IPS-20b (cell line): ENCODE data around the gene ARHGAP1.

Experiments used
- H3K27ac ChIP-seq: one replicate; pipeline ENCODE4 v1.5.1; 2013; ENCODE audit warnings: low read length
- H3K27me3 ChIP-seq: 2 replicates; pipeline ENCODE4 v1.6.1; 2013; ENCODE audit warnings: mild to moderate bottlenecking, low read length, inconsistent platforms; ENCODE audit not compliant: insufficient read depth
- H3K36me3 ChIP-seq: 2 replicates; pipeline ENCODE4 v1.6.1; 2013; ENCODE audit warnings: low read depth, mild to moderate bottlenecking, inconsistent platforms, low read length, moderate library complexity; ENCODE audit not compliant: insufficient read depth
- H3K4me1 ChIP-seq: 2 replicates; pipeline ENCODE4 v1.6.1; 2013; ENCODE audit warnings: mild to moderate bottlenecking, control low read depth, inconsistent platforms, low read length, moderate library complexity; ENCODE audit not compliant: insufficient read depth
- H3K4me3 ChIP-seq: 2 replicates; pipeline ENCODE4 v1.5.1; 2013; ENCODE audit warnings: mild to moderate bottlenecking, low read length, inconsistent platforms
- H3K9ac ChIP-seq: 2 replicates; pipeline ENCODE4 v1.6.1; 2013; ENCODE audit warnings: low read depth, mild to moderate bottlenecking, inconsistent platforms, low read length, moderate library complexity
- H3K9me3 ChIP-seq: 2 replicates; pipeline ENCODE4 v1.6.1; 2013; ENCODE audit warnings: mild to moderate bottlenecking, low read depth, low read length, inconsistent platforms; ENCODE audit not compliant: insufficient read depth

Gene ARHGAP1

GRCh38 chr11:46686886-46687795 is 13.3 kb downstream of the ARHGAP1 start:
- H3K4me3 ChIP-seq, result no peak overlapping the region

GRCh38 chr11:46684367-46684766 is 16.1 kb downstream of the ARHGAP1 start:
- H3K27me3 ChIP-seq, result no peaks in the 10 kb centered on the region
- no peaks in the 10 kb centered on the region for H3K4me1 ChIP-seq
- H3K9ac ChIP-seq, result no peak overlapping the region
- H3K36me3 ChIP-seq, result peaks cover 18% of the 10 kb centered on the region
- H3K27ac ChIP-seq, result no peak overlapping the region
- H3K9me3 ChIP-seq, result no peaks in the 10 kb centered on the region
- H3K4me3 ChIP-seq, result no peak overlapping the region

More at GRCh38 chr11:46686886-46687795, 13.3 kb downstream of the ARHGAP1 start:
- Histone ChIP-seq H3K27ac (no peak overlapping the region), H3K9me3 (no peaks in the 10 kb centered on the region), H3K4me1 (no peaks in the 10 kb centered on the region), H3K36me3 (peaks cover 11% of the 10 kb centered on the region; the same call in 1 of the 2 replicates), H3K27me3 (no peaks in the 10 kb centered on the region), H3K9ac (no peak overlapping the region)

GRCh38 chr11:46682773-46683752 is 17.4 kb downstream of the ARHGAP1 start:
- no peak overlapping the region for H3K27ac ChIP-seq
- H3K36me3 ChIP-seq, result peaks cover 26% of the 10 kb centered on the region

DNA sequence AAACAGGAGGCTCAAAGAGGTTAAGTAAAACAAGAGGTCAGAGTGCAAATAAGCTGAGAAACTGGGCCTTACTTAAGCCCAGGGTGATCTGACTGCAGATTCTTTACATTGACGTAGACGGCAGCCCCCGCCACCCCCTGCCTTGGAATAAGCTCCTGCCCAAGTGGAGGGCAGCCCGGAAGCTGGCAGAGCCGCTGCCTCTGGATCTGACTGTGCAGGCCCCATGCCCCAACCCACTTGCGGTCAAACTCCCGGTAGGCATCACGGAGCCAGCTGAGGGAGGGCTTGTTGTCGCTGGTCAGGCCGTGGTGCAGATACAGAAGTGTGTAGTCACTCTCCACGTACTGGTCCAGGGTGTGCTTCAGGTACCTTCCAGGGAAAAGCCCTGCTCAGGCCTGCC is 18.6 kb downstream of the ARHGAP1 start:
- no peak overlapping the region for H3K4me3 ChIP-seq
- no peak overlapping the region for H3K9ac ChIP-seq
- H3K4me1 ChIP-seq, result no peaks in the 10 kb centered on the region
- no peak overlapping the region for H3K27ac ChIP-seq
- peaks cover 17% of the 10 kb centered on the region for H3K36me3 ChIP-seq
- no peaks in the 10 kb centered on the region for H3K27me3 ChIP-seq
- H3K9me3 ChIP-seq, result no peaks in the 10 kb centered on the region

More at GRCh38 chr11:46682773-46683752, 17.4 kb downstream of the ARHGAP1 start:
- Histone ChIP-seq H3K27me3 (no peaks in the 10 kb centered on the region), H3K4me1 (no peaks in the 10 kb centered on the region), H3K4me3 (no peak overlapping the region), H3K9me3 (no peaks in the 10 kb centered on the region), H3K9ac (no peak overlapping the region)

- Histone ChIP-seq H3K27ac (no peak overlapping the region), H3K4me1 (no peaks in the 10 kb centered on the region), H3K36me3 (peaks cover 17% of the 10 kb centered on the region), H3K27me3 (no peaks in the 10 kb centered on the region), H3K9me3 (no peaks in the 10 kb centered on the region), H3K4me3 (no peak overlapping the region), H3K9ac (no peak overlapping the region)
Observed at GRCh38 chr11:46680815-46681214, 19.6 kb downstream of the ARHGAP1 start.

- no peak overlapping the region for H3K4me3 ChIP-seq
- H3K27me3 ChIP-seq, result no peaks in the 10 kb centered on the region
- H3K9ac ChIP-seq, result no peak overlapping the region
- peaks cover 1% of the 10 kb centered on the region; the same call in 1 of the 2 replicates for H3K4me1 ChIP-seq
- peaks cover 17% of the 10 kb centered on the region for H3K36me3 ChIP-seq
- H3K27ac ChIP-seq, result no peak overlapping the region
- no peaks in the 10 kb centered on the region for H3K9me3 ChIP-seq
Observed at GRCh38 chr11:46680164-46680760, 20.2 kb downstream of the ARHGAP1 start.

DNA sequence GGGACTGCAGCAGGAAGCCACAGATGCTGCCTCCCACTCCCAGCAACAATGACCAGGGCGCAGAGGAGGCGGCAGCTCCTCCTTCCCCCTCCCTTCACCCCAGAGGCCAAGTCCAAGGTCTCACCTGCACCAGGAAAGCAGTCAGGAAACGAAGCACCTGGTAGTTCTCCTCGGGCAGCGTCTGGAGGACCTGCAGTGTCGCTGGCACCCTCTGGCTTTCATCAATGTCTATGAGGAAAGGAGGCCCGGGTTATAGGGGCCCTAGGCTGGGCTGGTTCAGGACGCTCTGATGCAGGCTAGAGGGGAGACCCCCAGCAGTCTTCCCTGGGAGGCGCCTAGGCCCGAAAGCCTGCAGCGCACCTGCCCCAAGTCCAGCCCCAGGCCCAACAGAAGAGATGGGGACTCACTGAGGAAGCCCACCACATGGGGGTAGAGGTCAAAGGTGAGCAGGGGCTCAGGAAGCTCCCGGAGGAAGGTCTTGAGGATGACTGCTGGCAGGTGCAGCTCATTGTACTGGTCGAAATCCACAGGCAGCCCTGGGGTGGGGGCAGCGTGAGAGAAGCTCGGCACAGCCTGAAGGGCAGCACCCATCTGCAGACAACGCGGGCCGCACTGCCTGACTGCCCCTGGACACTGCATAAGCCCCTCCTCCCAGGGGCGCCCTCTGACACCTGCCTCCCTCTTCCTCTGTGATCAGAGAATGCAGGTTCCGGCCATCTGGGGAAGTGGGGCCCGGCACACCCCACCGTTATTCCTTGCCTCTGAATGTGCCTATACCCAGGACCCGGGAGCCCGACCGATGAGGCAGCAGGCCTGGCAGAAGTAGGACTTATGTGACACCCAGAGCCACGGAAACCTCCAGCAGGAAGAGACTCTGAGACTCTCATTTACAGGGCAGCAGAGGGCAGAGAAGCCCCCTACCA is 20.9 kb downstream of the ARHGAP1 start:
- Histone ChIP-seq H3K4me3 (no peak overlapping the region), H3K9me3 (no peaks in the 10 kb centered on the region), H3K27ac (no peak overlapping the region), H3K27me3 (no peaks in the 10 kb centered on the region), H3K9ac (no peak overlapping the region), H3K4me1 (peaks cover 4% of the 10 kb centered on the region), H3K36me3 (peaks cover 17% of the 10 kb centered on the region)

GRCh38 chr11:46678741-46679130 is 21.7 kb downstream of the ARHGAP1 start:
- Histone ChIP-seq H3K4me3 (no peak overlapping the region), H3K36me3 (peaks cover 18% of the 10 kb centered on the region), H3K27me3 (no peaks in the 10 kb centered on the region), H3K9me3 (no peaks in the 10 kb centered on the region), H3K27ac (no peak overlapping the region), H3K4me1 (peaks cover 11% of the 10 kb centered on the region), H3K9ac (no peak overlapping the region)

DNA sequence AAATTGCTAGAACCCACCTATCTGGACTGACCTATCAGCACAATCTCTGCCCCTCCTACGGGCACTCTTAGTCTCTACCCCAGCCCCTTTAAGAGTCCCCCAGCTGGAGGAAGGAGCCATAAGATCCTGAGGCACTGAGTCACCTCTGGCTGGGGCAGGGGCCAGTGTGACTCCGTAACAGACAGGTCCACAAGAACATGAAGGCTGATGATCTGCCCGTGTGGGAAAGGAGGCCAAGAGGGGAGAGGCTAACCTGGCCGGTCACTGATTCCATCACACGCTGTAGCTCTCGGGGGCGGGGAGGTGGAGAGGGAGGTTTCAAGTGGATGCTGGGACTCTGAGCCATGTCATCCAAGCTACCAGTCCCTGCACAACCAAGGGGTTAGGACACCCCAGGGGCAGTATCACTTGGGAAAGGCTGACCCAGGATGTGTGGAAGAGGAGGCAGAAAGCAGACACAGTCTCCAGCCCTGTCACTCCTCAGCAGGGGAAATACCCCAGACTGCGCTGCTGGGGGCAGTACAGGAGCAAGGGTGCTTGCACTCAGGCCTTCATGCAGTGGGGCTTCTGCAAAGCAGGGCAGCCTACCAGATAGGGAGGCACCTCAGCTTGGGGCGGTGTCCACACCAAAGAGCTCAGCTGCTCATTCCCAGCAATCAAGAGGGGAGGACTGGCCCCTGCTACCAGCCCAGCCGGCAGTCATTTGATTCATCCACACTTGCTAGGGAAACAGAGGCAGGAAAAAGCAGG is 22.3 kb downstream of the ARHGAP1 start:
- Histone ChIP-seq H3K27me3 (no peaks in the 10 kb centered on the region), H3K27ac (no peak overlapping the region), H3K4me3 (no peak overlapping the region), H3K9ac (no peak overlapping the region), H3K4me1 (peaks cover 14% of the 10 kb centered on the region), H3K9me3 (no peaks in the 10 kb centered on the region), H3K36me3 (peaks cover 24% of the 10 kb centered on the region)

- Histone ChIP-seq H3K9me3 (no peaks in the 10 kb centered on the region), H3K27ac (no peak overlapping the region), H3K27me3 (no peaks in the 10 kb centered on the region), H3K4me3 (no peak overlapping the region), H3K4me1 (peaks cover 14% of the 10 kb centered on the region), H3K36me3 (peaks cover 34% of the 10 kb centered on the region), H3K9ac (no peak overlapping the region)
Observed at GRCh38 chr11:46677169-46677568, 23.2 kb downstream of the ARHGAP1 start.
